ENCODE data around the gene IQGAP2.

IQGAP2 gene

DNA sequence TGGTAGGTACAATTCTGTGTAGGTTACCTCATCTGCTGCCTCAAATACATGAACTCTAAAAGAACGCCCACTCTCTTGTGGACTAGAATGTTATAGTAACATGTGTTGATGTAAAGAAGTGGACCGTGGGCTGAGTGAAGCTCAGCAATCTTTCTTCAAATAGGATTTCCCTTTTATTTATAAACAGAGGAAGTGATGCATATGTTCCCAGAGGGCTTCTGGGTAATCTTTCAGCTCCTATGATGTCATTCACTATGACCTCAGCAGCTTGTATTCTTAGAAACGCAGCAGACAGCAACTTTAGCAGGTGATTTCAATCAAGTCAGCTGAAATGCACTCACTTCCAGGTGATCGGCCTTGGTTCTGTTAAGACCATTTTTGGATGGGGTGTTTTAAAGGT, 205.7 kb downstream of the IQGAP2 start:
- DNase-seq (ENCODE audit: low read depth in 2 of 2): peak in 1 of 2 experiments; percentile 10

DNA sequence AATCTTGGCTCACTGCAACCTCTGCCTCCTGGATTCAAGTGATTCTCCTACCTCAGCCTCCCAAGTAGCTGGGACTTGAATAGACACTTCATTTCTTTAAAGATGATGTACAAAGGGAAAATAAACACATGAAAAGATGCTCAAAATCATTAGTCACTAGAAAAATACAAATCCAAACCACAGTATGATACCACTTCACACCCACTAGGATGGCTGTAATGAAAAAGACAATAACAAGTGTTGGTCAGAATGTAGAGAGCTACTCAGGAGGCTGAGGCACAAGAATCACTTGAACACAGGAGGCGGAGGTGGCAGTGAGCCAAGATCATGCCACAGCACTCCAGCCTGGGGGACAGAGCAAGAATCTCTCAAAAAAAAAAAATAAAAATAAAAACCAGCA, 207.1 kb downstream of the IQGAP2 start:
- no peak for DNase-seq (ENCODE audit: low read depth in 2 of 2)

DNA sequence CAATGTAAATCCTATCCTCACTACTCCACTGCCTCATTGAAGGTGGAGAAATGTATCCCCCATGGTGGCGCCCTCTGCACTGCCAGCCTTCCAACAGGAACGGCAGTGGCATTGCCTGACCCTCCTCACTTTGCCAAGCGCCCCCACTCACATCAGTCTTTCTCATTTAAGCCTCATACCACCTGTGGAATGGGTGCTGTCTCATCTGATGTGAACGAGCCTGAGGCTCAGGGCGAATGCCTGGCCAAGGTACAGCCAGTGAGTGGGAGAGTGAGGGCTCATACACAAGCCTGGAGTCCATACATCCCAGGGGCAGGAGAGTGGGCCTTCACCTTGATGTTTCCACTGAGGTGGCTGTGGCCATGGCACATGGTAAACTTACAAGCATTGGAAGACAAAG, 209.9 kb downstream of the IQGAP2 start:
- DNase-seq (ENCODE audit: low read depth in 2 of 2): no peak

DNA sequence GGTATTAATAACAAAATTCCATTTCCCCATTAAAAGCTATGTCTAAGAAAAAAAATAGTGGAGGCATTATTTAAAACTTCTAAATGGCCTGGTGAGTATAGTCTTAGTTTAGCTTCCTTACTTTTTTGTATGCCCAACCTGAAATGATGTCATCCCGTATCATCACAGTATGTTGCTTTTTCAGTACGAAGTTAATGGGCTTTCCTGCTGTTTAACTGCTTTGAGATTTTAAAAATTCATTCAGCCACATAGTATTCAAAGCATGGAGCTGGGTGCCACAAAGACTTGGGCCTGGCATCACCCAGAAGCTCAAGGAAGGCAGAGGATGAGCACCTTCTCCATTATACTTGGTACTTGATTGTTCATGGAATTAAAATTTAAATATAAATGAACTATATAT, 212.7 kb downstream of the IQGAP2 start:
- DNase-seq (ENCODE audit: low read depth in 2 of 2): no peak

DNA sequence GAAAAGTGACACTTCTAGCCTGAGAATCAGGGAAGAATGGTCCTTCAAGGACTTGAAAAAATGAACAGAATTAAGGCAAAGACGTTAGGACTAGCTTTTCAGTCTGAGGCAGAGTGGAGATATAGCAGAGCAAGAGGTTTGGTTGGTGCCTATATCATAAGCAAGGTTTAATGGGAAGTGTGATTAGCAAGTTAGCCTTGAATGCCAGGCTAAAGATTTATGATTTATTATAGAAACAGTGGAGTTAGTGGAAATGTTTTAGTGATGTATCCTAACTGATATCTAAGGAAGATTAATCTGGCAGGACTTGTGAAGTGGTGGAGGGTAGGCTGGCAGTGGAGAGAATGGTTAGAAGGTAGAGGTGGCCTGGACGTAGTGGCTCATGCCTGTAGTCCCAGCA, 213.1 kb downstream of the IQGAP2 start:
- DNase-seq (ENCODE audit: low read depth in 2 of 2): no peak

DNA sequence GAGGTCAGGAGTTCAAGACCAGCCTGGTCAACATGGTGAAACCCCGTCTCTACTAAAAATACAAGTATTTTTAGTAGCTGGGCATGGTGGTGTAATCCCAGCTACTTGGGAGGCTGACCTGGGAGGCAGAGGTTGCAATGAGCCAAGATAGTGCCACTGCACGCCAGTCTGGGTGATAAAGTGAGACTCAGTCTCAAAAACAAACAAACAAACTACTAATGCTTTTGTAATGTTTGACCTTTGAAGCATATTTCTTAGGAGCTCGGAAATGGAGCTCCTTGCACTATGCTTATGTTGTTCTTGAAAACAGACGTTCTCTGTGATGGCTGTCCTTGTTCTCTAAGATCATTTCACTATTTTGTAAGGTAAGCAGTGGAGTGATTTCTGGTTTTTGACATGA, 214.1 kb downstream of the IQGAP2 start:
- DNase-seq (ENCODE audit: low read depth in 2 of 2): no peak

DNA sequence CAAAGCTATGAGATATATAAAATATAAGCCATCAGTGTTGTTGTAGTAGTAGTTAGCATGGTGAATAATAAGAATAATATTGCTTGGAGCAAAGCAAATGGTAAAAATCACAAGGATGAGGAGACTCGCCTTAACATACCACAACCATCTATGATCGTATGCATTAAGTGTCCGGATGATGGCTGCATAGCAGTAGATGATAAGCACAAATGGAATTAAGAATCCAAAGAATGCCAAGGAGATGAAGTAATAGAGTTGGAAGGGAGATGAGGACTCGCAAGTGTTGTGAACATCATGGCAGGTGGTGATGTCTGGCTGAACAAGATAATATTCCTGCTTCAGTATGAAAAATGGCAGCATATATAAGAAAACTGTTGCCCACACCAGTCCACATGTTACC, 214.6 kb downstream of the IQGAP2 start:
- DNase-seq (ENCODE audit: low read depth in 2 of 2): peak; percentile 81 to 83

DNA sequence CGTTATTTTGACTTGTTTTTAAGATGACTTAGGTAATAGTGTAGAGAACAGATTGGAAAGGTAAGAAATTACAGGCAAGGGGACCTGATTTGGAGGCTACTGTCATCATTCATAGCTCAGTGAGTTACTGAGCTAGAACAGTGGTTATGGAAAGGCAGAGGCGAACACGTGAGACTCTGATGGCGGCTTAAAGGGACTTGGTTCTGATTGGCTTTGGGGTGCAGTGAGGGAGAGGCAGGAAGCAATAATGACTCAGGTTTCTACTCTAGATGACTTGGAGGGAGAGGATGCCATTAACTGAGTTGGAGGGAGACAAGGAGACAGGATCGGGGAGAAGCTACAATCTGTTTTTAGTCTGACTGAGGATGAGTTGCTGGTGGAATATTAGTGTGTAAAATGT, 217.1 kb downstream of the IQGAP2 start:
- no peak for DNase-seq (ENCODE audit: low read depth in 2 of 2)

DNA sequence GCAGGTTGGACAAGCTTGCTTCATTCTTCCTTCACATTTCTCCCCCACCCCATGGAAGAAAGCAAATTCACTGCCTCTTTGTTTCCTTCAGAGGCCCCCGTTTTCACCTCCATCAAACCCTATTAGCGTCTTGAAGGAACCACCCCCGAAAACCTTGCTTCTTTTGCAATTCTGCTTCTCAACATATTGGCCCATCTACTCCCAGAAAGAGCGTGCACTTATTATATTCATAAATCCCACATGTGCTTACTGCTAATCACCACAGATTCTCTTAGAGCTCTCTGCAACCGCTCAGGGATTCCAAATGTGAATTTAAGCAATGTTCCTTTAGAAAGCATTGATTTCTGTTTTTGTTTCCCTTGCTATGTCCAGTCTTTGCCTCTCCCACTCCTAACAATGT, 219.0 kb downstream of the IQGAP2 start:
- no peak for DNase-seq (ENCODE audit: low read depth in 2 of 2)

DNA sequence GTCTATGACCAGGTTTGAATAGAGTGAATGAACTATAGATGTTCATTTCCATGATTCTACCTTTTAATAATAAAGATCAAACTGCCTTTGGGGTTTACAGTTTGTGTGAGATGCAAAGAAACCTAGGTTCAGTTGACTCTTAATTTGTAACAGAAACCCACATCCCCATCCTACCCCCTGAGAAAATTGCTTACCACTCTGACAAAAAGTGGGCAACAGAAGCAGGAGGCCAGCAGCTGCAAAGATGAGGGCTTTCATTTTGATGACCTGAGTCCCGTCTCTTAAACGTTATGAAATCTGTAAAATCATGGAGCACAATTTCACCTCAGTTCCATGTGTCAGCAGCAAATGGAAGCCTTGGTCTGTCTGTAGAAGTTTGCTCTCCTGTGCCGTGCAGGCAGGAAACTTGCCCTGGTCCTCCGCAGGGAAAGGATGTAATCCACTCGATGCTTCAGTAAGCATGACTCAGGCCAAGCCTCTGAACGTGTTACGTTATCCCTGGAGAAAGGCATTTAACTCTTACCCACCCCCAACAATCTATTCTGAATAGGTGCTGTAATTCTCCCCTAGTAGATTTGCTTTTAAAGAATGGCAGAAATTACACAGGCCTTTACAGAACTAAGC, 220.0 kb downstream of the IQGAP2 start, which contains the start of gene F2RL2:
F2RL2 (minus strand) TSS at position 431 of the 624 bp plus-strand sequence; CDS start at position 258, 173 bp downstream.
- peak; percentile 64 to 68 for DNase-seq (ENCODE audit: low read depth in 2 of 2)

DNA sequence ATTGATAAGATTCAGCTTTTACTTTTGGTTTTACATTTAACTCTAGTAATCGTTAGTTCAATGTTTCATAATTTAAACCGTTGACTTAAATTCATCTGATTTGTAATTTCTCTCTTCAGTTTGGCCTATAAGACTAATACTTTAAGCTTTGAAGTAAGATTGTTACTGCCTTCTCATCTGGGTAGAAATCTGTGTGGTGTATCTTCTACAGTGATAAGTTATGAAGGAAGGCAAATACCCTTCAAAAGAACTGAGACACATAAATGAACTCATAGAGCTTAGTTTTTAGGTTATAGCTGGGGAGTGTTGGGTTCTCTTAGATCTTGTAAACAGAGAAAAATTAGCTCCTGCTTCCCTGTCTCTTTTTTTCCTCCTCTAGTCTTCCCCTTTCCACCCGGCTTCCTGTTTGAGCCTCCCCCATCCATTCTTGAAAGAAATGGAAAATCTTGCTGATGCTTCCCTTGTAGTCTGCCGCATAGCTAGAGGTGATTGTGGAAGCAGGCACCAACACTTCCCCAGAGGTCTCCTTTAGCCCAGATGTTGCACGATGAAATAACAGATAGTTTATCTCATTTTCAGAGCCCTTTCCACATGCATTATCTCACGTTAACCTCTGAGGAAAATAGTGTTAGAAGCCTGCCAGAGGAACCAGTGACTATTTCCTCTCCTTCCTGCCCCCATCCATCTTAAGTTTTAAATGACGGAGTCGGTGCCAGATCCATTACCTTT, 222.2 kb downstream of the IQGAP2 start:
- DNase-seq (ENCODE audit: low read depth in 2 of 2): no peak

DNA sequence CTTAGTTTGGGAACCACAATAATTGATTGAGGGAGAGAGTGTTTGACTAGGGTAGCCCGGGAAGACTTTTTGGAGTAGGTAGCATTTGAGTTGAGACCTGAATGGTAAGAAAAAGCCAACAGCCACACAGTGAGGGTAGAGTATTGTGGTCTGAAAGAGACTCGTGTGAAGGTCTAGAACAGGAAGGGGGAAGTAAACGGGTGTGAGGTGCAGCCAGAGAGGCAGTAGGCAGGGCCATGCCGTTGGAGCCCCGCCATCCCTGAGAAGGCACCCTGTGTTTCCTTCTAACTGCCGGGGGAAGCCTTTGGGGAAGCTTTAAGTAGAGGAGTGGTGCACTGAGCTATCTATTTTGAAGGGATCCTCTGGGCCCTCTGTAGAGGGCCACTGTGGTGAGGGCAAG, 223.7 kb downstream of the IQGAP2 start:
- no peak for DNase-seq (ENCODE audit: low read depth in 2 of 2)

DNA sequence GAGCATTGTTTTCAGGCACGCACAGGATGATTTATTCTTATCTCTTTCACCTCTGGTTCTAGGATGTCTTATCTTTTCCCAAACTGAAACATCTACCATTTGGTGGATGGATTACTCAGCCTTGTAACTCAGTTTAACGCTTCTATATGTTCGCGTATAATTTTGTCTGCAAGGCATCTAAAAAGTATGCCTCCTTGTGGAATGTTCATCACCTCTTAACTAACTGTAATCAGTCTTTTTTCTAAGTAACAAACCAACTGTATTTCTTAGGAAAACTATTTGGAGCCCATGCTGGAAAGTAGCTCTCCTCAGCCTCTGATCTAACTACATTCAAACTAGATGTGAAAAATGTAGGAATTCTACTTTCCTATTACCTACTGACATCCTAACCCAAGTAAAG, 231.6 kb downstream of the IQGAP2 start:
- DNase-seq (ENCODE audit: low read depth in 2 of 2): no peak

DNA sequence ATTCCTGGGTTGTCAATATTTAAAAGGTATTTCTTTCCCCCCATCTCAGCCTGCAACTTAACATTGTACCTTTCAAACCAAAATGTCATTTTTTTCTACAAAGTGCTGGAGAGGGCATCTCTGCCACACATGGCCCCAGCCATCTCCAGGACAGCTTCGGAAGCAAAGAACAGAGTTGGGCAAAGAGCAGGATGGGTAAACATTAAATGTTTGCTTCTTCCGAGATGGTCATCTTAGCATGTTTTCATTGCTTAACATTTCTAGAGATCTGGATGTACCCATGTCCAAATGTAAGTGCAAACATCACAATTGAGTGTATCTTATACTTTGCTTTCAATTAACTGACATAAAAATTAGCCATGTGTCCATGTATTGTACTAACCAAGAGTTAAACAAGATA, 234.4 kb downstream of the IQGAP2 start:
- DNase-seq (ENCODE audit: low read depth in 2 of 2): no peak

DNA sequence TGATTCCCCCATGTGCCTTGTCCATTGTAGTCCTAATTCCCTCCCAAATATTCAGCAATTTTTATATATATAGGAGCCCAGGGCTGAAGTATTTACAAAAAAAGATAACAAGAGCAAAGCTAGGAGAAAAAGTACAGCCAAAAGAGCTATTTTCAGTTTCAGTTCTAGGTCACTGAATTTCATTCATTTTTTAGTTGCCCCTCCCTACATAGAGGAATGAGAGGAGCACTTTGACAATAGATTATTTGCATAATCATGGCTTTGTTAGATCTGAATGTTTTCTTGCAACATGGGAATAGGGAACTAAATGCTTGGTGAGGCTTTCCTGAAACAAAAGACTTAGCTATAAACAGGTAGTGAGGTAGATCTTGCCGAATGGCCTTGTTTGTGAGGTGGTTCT, 235.4 kb downstream of the IQGAP2 start:
- DNase-seq (ENCODE audit: low read depth in 2 of 2): no peak

DNA sequence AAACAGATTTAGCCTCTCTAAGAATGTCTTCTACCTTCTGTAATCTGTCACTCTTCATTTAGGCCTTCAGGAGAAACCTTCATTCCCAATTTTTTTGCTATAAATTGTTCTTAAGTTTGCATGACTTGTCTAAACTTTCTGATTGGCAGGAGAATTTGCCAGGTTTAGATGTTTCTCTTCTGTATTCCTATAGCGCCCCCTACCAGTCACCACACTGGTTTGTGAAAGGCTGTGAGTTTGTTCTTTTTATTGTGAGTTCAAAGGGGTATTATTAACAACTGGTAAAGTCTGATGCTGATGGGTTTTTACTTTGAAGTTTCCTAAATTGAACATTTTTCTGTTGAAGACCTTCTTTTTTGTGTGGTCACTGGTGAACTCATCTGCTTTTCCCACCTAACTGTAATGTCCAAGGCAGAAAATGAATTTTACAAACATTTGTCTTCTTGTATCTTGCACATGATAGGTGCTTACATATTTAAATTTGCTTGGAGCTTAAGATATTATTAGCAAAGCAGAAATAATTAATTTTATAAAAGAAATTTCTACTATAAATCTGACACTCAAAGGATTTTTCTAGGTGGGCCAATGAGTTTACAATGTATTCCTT, 238.5 kb downstream of the IQGAP2 start:
- peak in 1 of 2 experiments; percentile 50 for DNase-seq (ENCODE audit: low read depth in 2 of 2)

DNA sequence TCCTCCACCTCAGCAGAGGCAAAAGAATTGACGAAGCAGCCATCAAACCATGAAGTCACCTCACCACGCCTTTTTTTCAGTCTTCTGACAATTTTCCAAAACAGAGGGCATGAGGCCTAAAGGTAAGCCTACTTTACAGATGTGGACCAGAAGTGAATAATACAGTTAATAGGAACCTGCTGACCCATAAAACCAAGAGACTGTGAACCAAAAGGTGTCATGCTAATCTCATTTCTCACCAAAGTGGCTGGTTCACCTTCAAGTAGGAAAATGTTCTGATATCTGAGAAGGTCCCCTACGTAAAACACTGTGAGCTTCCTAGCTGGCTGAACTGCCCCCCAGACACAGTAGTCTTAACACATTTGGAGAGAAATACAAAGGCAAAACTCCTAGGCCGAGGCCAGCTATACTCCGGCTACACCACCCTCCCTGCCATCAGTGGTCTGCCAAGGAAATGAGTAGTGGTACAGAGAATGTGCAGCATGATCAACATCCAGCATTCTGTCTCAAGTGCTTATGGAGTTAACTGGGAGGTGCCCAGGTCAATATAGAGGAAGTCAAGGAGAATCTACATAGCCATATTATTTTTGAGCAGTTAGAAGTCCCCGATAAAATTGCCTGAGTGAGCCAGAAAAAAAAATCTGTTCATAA, 239.4 kb downstream of the IQGAP2 start:
- DNase-seq (ENCODE audit: low read depth in 2 of 2): no peak

DNA sequence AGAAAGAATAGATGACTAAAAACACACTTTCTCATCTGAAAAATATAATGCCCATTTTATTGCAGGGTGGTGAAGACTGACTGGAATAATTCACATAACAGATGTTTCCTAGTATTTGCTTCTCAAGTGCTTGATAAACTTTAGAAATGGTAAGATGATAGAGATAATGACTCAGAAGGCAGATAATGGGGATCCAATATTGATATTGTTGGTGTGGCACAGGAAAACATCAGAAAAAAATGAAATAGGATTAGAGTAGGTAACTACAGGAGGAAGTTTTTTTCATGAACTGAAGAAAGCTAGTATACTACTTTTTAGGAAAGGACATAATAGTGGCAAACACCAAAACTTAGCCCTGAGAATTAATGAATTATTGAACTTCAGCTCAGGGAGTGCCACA, 240.3 kb downstream of the IQGAP2 start:
- DNase-seq (ENCODE audit: low read depth in 2 of 2): no peak

DNA sequence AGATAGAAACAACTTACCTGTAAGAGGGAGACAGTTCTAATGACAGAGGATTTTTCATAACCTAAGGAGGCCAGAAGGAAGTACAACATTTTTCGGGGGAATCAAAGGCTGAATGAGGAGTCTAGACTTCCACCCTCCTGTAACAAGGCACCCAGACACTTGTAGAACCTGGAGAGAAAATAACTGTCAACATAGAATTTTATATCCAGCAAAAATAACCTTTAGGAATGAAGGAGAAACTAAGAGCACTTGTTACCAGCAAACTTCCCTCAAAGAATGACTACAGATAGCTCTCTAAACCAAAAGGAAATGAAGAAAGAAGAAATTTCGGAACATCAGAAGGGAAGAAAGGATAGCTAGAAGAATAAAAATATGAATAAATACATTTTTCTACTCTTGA, 246.1 kb downstream of the IQGAP2 start:
- no peak for DNase-seq (ENCODE audit: low read depth in 2 of 2)

DNA sequence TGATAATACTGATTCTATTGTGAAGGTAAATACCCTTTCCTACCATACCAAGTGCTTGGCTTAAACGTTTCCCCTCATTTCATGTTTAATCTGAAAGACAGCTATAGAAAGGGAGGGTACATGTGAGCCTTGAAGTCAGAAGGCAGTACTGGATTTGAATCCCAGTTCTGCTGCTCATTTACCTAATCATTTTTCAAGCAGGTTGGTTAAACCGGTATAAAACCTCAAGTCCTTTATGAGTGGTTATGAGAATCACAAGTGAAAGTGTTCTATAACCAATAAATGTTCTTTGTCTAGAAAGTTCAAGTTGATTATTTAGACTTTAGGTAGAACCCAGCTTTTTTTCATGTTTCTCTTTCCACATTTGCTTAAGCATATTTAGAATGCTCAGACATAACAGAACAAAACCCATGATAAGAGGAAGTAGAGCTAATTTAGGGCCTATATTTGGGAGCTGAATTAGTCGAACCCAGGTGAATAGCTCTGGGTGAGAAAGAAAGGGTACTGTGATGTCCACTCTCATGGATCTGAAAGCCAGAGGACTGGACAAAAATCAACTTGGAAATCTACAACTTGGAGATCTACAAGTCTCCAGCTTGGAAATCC, 249.8 kb downstream of the IQGAP2 start:
- no peak for DNase-seq (ENCODE audit: low read depth in 2 of 2)

DNA sequence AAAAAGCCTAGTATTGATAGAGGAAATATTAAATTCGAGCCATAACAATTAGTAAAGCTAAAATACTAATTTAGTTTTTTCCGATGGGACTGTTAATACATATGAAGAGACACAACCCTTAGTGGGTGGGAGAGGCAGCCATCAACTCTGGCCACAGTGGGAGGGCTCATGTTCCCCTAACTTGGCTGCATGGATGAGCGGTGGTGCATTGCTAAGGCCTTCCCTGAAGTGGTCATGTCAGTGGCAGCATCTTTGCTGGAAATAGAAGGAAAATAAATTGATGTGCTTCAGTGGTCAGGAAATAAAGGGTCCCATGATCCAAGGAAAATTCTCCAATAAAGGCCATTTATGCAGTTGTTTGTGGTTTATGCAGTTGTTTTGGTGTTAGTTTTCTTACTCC, 254.0 kb downstream of the IQGAP2 start:
- DNase-seq (ENCODE audit: low read depth in 2 of 2): no peak

DNA sequence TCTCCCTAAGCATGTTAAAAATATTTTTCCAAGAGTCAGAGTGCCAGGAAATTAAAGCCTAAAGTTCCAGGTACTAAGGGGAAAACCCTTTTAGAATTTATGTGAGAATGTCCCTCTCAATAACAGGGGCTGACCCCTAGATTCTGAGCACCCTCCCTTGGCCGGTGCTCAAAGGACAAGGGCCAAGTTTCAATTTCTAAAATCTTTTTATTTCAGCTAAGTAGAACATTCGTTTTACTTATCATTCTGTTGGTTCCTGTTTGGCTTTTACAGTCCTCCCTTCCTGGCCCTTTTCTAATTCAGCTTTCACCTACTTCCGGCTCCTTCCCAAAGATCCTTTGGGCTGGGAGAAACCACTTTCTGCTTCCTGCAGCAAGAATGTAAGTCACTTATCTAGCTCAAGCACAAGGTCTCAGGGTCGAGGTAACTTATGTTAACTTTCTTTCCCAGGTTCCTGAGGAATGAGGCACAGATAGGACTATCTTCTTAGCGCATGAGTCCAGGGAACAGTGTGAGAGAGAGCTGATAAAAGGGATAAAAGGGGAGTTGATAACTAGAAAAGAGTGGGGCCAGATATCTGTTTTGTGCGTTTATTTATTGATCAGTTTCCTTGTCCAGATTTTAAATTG, 254.7 kb downstream of the IQGAP2 start:
- no peak for DNase-seq (ENCODE audit: low read depth in 2 of 2)

Measured in fibroblast of skin of left biceps (primary cell).